ENCODE measurements around the gene HDAC6. TPM values are rescaled to one million over a fixed set of nuclear protein-coding genes. Genes with fewer than 3 reads are reported as not detected.

HDAC6 gene
- total RNA-seq, 4 donors from 2014 or later, result 102 to 156 (median 134) TPM

GRCh38 chrX:48833542-48834138 lies 31.8 kb downstream of the HDAC6 start:
- no peaks in the 10 kb centered on the region for H3K9me3 ChIP-seq
- no peaks in the 10 kb centered on the region for H3K4me1 ChIP-seq
- H3K27ac ChIP-seq, result no peak overlapping the region
- DNase-seq, result no peak
- no peaks in the 10 kb centered on the region for H3K36me3 ChIP-seq
- H3K4me3 ChIP-seq, result no peak overlapping the region
- TF ChIP-seq CTCF (IDR thresholded peaks at IDR 0.05) (no peak), POLR2A (IDR thresholded peaks at IDR 0.05) (no peak)
- H3K27me3 ChIP-seq, result no peaks in the 10 kb centered on the region

GRCh38 chrX:48834383-48834709 lies 32.5 kb downstream of the HDAC6 start:
- H3K36me3 ChIP-seq, result no peaks in the 10 kb centered on the region
- H3K27me3 ChIP-seq, result no peaks in the 10 kb centered on the region
- no peak overlapping the region for H3K4me3 ChIP-seq
- no peaks in the 10 kb centered on the region for H3K4me1 ChIP-seq
- no peak for DNase-seq
- no peaks in the 10 kb centered on the region for H3K9me3 ChIP-seq
- no peak for TF ChIP-seq CTCF (IDR thresholded peaks at IDR 0.05)
- no peak for TF ChIP-seq POLR2A (IDR thresholded peaks at IDR 0.05)
- no peak overlapping the region for H3K27ac ChIP-seq

- no peak for DNase-seq
- Histone ChIP-seq H3K27ac (no peak within 1 kb of the TSS), H3K4me1 (no peaks in the 10 kb centered on the region), H3K27me3 (no peaks in the 10 kb centered on the region), H3K36me3 (no peaks in the 10 kb centered on the region), H3K9me3 (no peaks in the 10 kb centered on the region), H3K4me3 (peak within 1 kb of the TSS in 3 of 4 donors; percentile 29 to 40 (median 31))
- TF ChIP-seq CTCF (IDR thresholded peaks at IDR 0.05) (no peak), POLR2A (IDR thresholded peaks at IDR 0.05) (no peak)
Observed at GRCh38 chrX:48835524-48836329, 33.9 kb downstream of the HDAC6 start, which contains the start of gene PCSK1N. TSS of gene PCSK1N (minus strand) at chrX:48835610. CDS start at chrX:48835532, 78 bp downstream.

- TF ChIP-seq POLR2A (IDR thresholded peaks at IDR 0.05) (no peak), CTCF (IDR thresholded peaks at IDR 0.05) (no peak)
Observed at GRCh38 chrX:48839686-48840085, 37.8 kb downstream of the HDAC6 start.

GRCh38 chrX:48848847-48849246 lies 47.0 kb downstream of the HDAC6 start:
- TF ChIP-seq CTCF (IDR thresholded peaks at IDR 0.05) (no peak), POLR2A (IDR thresholded peaks at IDR 0.05) (no peak)
- Histone ChIP-seq H3K9me3 (no peaks in the 10 kb centered on the region), H3K27me3 (no peaks in the 10 kb centered on the region), H3K36me3 (no peaks in the 10 kb centered on the region), H3K4me1 (no peaks in the 10 kb centered on the region), H3K27ac (no peak overlapping the region), H3K4me3 (no peak overlapping the region)
- no peak for DNase-seq

More at GRCh38 chrX:48839686-48840085, 37.8 kb downstream of the HDAC6 start:
- Histone ChIP-seq H3K36me3 (no peaks in the 10 kb centered on the region), H3K9me3 (no peaks in the 10 kb centered on the region), H3K4me1 (no peaks in the 10 kb centered on the region), H3K4me3 (no peak overlapping the region), H3K27ac (no peak overlapping the region), H3K27me3 (no peaks in the 10 kb centered on the region)
- DNase-seq, result no peak

All from Peyer's patch (tissue), 4 donors.